Neutrophil (primary cell): ENCODE data around the gene RBM33.

Experiments used
- H3K27ac ChIP-seq: fragments of 200-600 bp; sonication (generic); 2 replicates; pipeline ENCODE4 v1.5.1; 2016; ENCODE audit warnings: mild to moderate bottlenecking, moderate library complexity
- H3K27me3 ChIP-seq: fragments of 200-600 bp; sonication (generic); 2 replicates; pipeline ENCODE4 v1.6.0; 2016; ENCODE audit warnings: mild to moderate bottlenecking
- H3K36me3 ChIP-seq: fragments of 200-600 bp; sonication (generic); 2 replicates; pipeline ENCODE4 v1.5.1; 2017
- H3K4me1 ChIP-seq, 2 experiments: fragments of 200-600 bp in 1 of 2; sonication (generic) in 1 of 2; 1 replicate in 1 of 2; 2 replicates in 1 of 2; pipeline versions ENCODE4 v1.5.1 to v1.6.1; 2013 to 2016; ENCODE audit warnings: low read depth in 1 of 2, low read length in 1 of 2, mild to moderate bottlenecking in 1 of 2, moderate library complexity in 1 of 2; ENCODE audit not compliant: control insufficient read depth in 1 of 2, insufficient read depth in 1 of 2
- H3K4me3 ChIP-seq, 2 experiments: fragments of 200-600 bp in 1 of 2; sonication (generic) in 1 of 2; 1 replicate in 1 of 2; 2 replicates in 1 of 2; pipeline ENCODE4 v1.5.1; 2013 to 2016; ENCODE audit warnings: low read depth in 1 of 2, low read length in 1 of 2, mild to moderate bottlenecking in 1 of 2, moderate library complexity in 1 of 2
- H3K9me3 ChIP-seq: fragments of 200-600 bp; sonication (generic); 2 replicates; pipeline ENCODE4 v1.5.1; 2016
- CTCF ChIP-seq: fragments of 200-600 bp; sonication (generic); IDR thresholded peaks from 2 replicates; pipeline ENCODE4 v1.5.1; 2016; ENCODE audit warnings: antibody characterized with exemption

RBM33 gene

DNA sequence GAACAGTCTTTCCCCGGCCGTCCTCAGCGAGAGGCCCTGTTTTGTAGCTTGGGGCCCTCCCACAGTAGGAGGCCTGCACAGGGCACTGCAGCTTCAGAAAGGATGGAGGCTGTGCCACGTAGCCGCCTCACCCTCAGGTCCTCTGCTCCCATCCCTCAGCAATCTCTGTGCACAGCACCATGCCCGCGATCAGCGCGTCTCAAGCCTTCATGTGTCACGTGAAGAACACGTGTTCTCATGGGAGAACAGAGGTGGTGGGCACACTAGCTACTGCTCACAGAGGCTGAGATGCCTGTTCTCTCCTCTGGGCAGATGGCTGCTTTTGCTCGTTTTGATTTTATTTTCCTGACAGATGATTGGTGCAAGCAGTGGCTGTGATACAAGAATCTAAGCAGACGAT lies 176.3 kb downstream of the RBM33 start:
- Histone ChIP-seq H3K27ac (no peak overlapping the region), H3K36me3 (no peaks in the 10 kb centered on the region), H3K9me3 (no peaks in the 10 kb centered on the region), H3K27me3 (peaks cover 97% of the 10 kb centered on the region), H3K4me3 (no peak overlapping the region), H3K4me1 (no peaks in the 10 kb centered on the region)
- TF ChIP-seq CTCF, result no peak

DNA sequence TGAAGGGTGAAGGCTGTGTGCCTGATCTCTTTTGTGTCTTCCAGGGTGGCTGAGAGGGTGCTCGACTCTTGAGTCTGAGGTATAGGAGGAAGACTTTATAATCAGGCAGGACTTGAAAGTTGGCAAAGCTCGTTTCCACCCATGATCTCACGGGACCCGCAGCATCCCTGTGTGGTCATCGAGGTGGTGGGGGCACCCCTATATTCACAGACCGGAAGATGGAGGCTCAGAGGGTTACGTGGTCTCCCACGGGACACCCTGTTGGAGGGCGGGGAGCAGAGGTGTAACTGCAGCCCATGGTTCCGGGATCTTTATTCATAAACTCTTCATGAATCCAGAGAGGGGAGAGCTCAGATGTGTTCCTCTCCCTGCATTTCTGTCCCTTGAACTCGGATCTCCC lies 177.4 kb downstream of the RBM33 start:
- Histone ChIP-seq H3K27ac (no peak overlapping the region), H3K4me3 (no peak overlapping the region), H3K4me1 (no peaks in the 10 kb centered on the region), H3K9me3 (no peaks in the 10 kb centered on the region), H3K36me3 (no peaks in the 10 kb centered on the region), H3K27me3 (peaks cover 90% of the 10 kb centered on the region)
- TF ChIP-seq CTCF, result no peak

DNA sequence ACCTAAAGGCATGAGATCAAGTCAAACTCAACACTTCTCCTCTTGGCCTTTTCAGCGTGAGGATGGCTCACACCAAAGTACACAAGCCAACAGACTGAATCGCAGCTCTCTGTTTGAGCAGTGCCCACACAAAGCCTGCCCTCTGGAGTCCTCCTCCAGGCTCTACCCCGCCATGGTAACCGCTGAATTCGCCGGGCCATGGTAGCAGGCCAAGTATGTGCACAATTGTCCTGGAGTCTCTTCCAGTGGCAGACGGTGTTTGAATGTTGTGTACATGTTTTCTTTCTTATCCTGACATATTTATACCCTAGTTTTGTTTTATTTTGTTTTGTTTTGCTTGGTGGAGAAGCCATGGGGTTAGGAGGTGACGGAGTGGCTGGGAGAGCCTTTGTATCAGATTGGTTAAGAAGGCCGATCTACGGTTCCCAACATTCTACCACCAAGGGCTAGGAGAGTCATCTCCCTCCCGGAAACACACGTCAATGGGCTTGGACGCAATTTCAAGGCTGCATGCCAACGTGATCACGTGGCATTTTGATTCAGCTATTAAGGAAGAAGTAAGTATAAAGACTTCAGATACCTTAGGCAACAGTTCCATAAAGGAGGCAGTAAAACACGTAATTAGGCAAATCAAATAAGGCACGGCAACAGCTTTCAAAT lies 179.9 kb downstream of the RBM33 start:
- TF ChIP-seq CTCF, result no peak
- Histone ChIP-seq H3K4me1 (no peaks in the 10 kb centered on the region), H3K27ac (no peak overlapping the region)

GRCh38 chr7:155825336-155825735 lies 180.9 kb downstream of the RBM33 start:
- no peak for TF ChIP-seq CTCF

More for the DNA sequence above, 179.9 kb downstream of the RBM33 start:
- H3K27me3 ChIP-seq, result peaks cover 75% of the 10 kb centered on the region
- no peaks in the 10 kb centered on the region for H3K36me3 ChIP-seq
- H3K4me3 ChIP-seq, result no peak overlapping the region
- no peaks in the 10 kb centered on the region for H3K9me3 ChIP-seq

DNA sequence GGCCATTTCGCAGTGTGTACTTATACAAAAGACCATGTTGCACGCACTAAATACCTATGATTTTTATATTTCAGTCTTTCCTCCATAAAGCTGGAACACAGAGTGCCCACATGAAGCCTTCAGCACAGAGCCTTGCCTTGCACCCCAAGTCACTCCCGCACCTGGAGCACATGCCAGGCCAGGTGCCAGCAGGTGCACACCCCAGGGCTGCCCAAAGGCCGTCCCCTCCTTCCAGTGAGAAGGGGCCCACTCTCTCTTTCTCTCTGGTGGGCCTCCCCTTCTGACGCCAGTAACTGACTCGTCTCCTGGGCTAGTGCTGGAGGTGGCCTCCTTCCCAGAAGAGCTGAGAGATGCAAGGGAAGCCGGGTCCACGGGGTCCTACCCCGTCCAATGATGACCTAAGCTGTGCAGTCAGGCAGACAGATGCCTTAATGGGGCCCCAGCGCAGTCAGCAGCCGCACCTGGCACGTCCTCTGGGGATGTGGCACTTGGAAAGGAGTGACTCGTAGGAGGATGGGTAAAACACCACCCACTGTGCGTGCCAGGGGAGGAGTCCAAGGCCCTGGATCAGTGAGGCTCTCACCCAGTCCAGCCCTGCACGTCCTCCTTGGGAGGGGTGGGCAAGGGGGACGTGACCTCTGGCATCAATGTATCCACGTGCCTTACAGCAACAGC lies 185.5 kb downstream of the RBM33 start:
- H3K9me3 ChIP-seq, result no peaks in the 10 kb centered on the region
- TF ChIP-seq CTCF, result no peak
- H3K27me3 ChIP-seq, result peaks cover 34% of the 10 kb centered on the region
- H3K36me3 ChIP-seq, result no peaks in the 10 kb centered on the region
- H3K27ac ChIP-seq, result no peak overlapping the region
- H3K4me3 ChIP-seq, result no peak overlapping the region
- H3K4me1 ChIP-seq, result no peaks in the 10 kb centered on the region

More at GRCh38 chr7:155825336-155825735, 180.9 kb downstream of the RBM33 start:
- no peaks in the 10 kb centered on the region for H3K36me3 ChIP-seq
- no peaks in the 10 kb centered on the region for H3K4me1 ChIP-seq
- peaks cover 65% of the 10 kb centered on the region for H3K27me3 ChIP-seq
- H3K27ac ChIP-seq, result no peak overlapping the region
- no peaks in the 10 kb centered on the region for H3K9me3 ChIP-seq
- no peak overlapping the region for H3K4me3 ChIP-seq
